Coronary artery (tissue), 2 donors: Measurements from ENCODE around the gene CBFA2T2.
"Not testable (repeated sequence)": the region's sequence is repeated elsewhere in the genome, so short reads cannot be mapped to it uniquely, and the experiment has no call there.

Source experiments
- DNase-seq: peaks from one replicate; pipeline ENCODE4 v3.0.0-alpha.2; 2017; ENCODE audit warnings: low spot score
- H3K27ac ChIP-seq, 2 donors: fragments of 200-600 bp; sonication (generic); one replicate each; pipeline ENCODE4 v1.5.1; 2016 to 2019
- H3K4me3 ChIP-seq: fragments of 200-600 bp; sonication (generic); 2 replicates; pipeline ENCODE4 v1.5.1; 2016; ENCODE audit warnings: mild to moderate bottlenecking, moderate library complexity
- CTCF ChIP-seq: fragments of 200-600 bp; sonication (generic); IDR thresholded peaks from one replicate; pipeline ENCODE4 v1.5.1; 2019; ENCODE audit warnings: antibody characterized with exemption

CBFA2T2 gene

DNA sequence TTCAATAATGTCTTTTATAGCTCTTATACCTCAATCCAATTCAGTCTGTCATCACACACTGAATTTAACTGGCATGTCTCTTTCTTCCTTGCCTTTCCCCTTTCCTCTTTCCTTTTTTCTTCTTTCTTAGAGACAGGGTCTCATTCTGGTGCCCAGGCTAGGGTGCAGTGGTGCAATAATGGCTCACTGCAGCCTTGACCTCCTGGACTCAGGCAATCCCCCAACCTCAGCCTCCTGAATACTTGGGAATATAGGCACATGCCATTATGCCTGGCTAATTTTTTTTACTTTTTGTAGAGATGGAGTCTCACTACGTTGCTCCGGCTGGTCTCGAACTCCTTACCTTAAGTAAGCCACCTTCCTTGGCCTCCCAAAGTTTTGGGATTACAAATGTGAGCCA is 65.9 kb downstream of the CBFA2T2 start:
- TF ChIP-seq CTCF: no peak
- Histone ChIP-seq H3K4me3 (no peak overlapping the region), H3K27ac (no peak overlapping the region)
- no peak for DNase-seq

DNA sequence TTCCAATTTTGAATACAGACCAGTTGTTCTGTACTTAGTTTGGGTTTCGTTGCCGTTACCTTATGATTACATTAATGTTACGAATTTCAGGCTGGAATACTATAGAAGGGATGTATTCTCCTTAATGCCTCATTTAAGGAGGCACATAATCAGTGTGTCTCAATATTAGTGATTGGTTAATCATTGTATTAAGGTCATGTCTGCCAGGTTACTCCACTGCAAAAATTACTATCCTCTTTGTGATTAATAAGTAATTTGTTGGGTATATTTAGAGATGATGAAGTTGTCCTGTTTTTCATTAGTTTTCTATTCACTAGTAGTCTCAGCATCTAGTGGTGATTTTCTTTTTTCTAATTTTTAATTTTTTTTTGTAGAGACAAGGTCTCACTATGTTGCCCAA is 66.3 kb downstream of the CBFA2T2 start:
- H3K4me3 ChIP-seq: no peak overlapping the region
- TF ChIP-seq CTCF: no peak
- no peak overlapping the region for H3K27ac ChIP-seq
- DNase-seq: no peak

- TF ChIP-seq CTCF: no peak
- H3K27ac ChIP-seq: no peak overlapping the region
- no peak for DNase-seq
- H3K4me3 ChIP-seq: no peak overlapping the region
Measured at GRCh38 chr20:33558348-33559144, 68.7 kb downstream of the CBFA2T2 start.

DNA sequence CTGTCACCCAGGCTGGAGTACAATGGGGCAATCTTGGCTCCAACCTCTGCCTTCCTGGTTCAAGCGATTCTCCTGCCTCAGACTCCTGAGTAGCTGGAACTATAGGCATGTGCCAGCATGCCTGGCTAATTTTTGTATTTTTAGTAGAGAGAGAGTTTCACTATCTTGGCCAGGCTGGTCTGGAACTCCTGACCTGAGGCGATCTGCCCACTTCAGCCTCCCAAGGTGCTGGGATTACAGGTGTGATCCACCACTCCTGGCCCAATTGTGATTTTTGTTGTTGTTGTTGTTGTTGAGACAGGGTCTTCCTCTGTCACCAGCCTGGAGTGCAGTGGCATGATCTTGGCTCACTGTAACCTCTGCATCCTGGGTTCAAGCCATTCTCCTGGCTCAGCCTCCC is 69.3 kb downstream of the CBFA2T2 start:
- no peak for DNase-seq
- Histone ChIP-seq H3K27ac (no peak overlapping the region), H3K4me3 (no peak overlapping the region)
- TF ChIP-seq CTCF: no peak

DNA sequence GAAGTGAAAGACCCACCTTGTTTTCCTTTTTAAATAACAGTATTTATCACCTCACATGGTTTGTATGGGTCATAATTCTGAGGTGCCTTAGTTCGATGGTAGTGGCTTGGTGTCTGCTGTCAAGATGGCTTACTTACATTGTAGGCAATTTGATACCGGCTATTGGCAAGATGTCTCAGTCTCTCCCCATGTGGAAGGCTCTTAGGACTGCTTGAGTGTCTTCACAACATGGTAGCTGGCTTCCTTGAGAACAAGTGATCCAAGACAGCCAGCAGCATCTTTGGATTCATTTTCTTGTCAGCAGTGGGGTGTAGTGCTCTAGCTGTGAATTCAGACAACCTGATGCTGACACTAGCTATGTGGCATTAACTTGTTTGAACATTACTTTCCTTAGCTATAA is 70.1 kb downstream of the CBFA2T2 start:
- H3K4me3 ChIP-seq: no peak overlapping the region
- H3K27ac ChIP-seq: no peak overlapping the region
- TF ChIP-seq CTCF: no peak
- no peak for DNase-seq

GRCh38 chr20:33561053-33561452 is 71.2 kb downstream of the CBFA2T2 start:
- H3K4me3 ChIP-seq, DNase-seq, H3K27ac ChIP-seq: not testable (repeated sequence)

- peak; percentile 75 for DNase-seq
- TF ChIP-seq CTCF: no peak
- H3K27ac ChIP-seq: peak overlapping the region; percentile 2 to 52
- H3K4me3 ChIP-seq: peak overlapping the region; percentile 50
Measured at GRCh38 chr20:33561692-33562601, 72.1 kb downstream of the CBFA2T2 start.
